H1 (cell line): ENCODE measurements around the gene PPP6C. TPM values are rescaled to one million over a fixed set of nuclear protein-coding genes. Genes with fewer than 3 reads are reported as not detected.

Experiments used
- CTCF ChIA-PET: fragments of 300-600 bp; sonication (Branson Sonifier 250); formaldehyde crosslinking; loops from one replicate; lab custom pipeline; 2021; ENCODE audit not compliant: partially characterized antibody; lab: Charles Lee
- POLR2A ChIA-PET: fragments of 300-600 bp; sonication (Branson Sonifier 250); formaldehyde crosslinking; loops from one replicate; lab custom pipeline; 2021; ENCODE audit warnings: inconsistent platforms; ENCODE audit not compliant: partially characterized antibody; lab: Charles Lee
- DNase-seq, 2 experiments: peaks; one replicate each; pipeline versions ENCODE4 v3.0.0 to v3.0.0-alpha.2; 2010 to 2022; ENCODE audit warnings: low spot score in 2 of 2, low read depth in 1 of 2, mixed read lengths in 1 of 2
- FAIRE-seq: peaks from 2 replicates; lab custom pipeline; 2011; peaks lifted over from hg19 to GRCh38; lab: Jason Lieb, UNC
- H2AFZ ChIP-seq: 2 replicates; pipeline ENCODE4 v1.8.1; 2012; ENCODE audit warnings: low read length, inconsistent platforms
- H2AK5ac ChIP-seq: 2 replicates; pipeline ENCODE4 v1.6.1; 2013; ENCODE audit warnings: low read depth, low read length
- H2BK120ac ChIP-seq: replicated peaks from 2 replicates; pipeline ENCODE3; 2013; ENCODE audit warnings: low read depth, low read length, inconsistent platforms
- H2BK12ac ChIP-seq: 2 replicates; pipeline ENCODE4 v1.6.1; 2013; ENCODE audit warnings: low read depth, low read length
- H2BK15ac ChIP-seq: 2 replicates; pipeline ENCODE4 v1.6.1; 2013; ENCODE audit warnings: low read length
- H2BK20ac ChIP-seq: 2 replicates; pipeline ENCODE4 v1.6.1; 2013; ENCODE audit warnings: low read length
- H2BK5ac ChIP-seq: 2 replicates; pipeline ENCODE4 v1.6.1; 2013; ENCODE audit warnings: low read depth, low read length
- H3K14ac ChIP-seq: 2 replicates; pipeline ENCODE4 v1.6.1; 2013; ENCODE audit warnings: inconsistent platforms; ENCODE audit not compliant: insufficient read length
- H3K18ac ChIP-seq: 2 replicates; pipeline ENCODE4 v1.6.1; 2013; ENCODE audit warnings: low read length; ENCODE audit errors: extremely low read depth
- H3K23ac ChIP-seq: 2 replicates; pipeline ENCODE4 v1.6.1; 2013; ENCODE audit warnings: inconsistent platforms; ENCODE audit not compliant: insufficient read length
- H3K23me2 ChIP-seq: 2 replicates; pipeline ENCODE4 v1.6.1; 2013; ENCODE audit warnings: low read depth, low read length
- H3K27ac ChIP-seq: 2 replicates; pipeline ENCODE4 v1.6.1; 2011; ENCODE audit warnings: low read depth, low read length, inconsistent platforms
- H3K27me3 ChIP-seq, 4 experiments: replicated peaks in 1 of 4; 1 replicate in 1 of 4; 2 replicates in 3 of 4; pipeline versions ENCODE4 v1.6.1 to v1.8.1; 2011 to 2013; ENCODE audit warnings: low read length in 3 of 4, mild to moderate bottlenecking in 3 of 4, inconsistent platforms in 2 of 4, mixed read lengths in 2 of 4, moderate library complexity in 1 of 4; ENCODE audit not compliant: control insufficient read depth in 3 of 4, insufficient read depth in 3 of 4; ENCODE audit errors: extremely low read depth in 1 of 4
- H3K36me3 ChIP-seq, 4 experiments: 2 replicates each; pipeline versions ENCODE4 v1.6.1 to v1.8.1; 2011 to 2013; ENCODE audit warnings: mild to moderate bottlenecking in 4 of 4, low read length in 3 of 4, moderate library complexity in 2 of 4, control low read depth in 1 of 4, inconsistent platforms in 1 of 4; ENCODE audit not compliant: insufficient read depth in 4 of 4, control insufficient read depth in 2 of 4
- H3K4ac ChIP-seq: replicated peaks from 2 replicates; pipeline ENCODE3; 2013; ENCODE audit warnings: low read length, low read depth, mixed read lengths, inconsistent platforms; ENCODE audit not compliant: insufficient read length
- H3K4me1 ChIP-seq, 4 experiments: replicated peaks in 1 of 4; 1 replicate in 1 of 4; 2 replicates in 3 of 4; pipeline versions ENCODE4 v1.6.1 to v1.8.1; 2011 to 2013; ENCODE audit warnings: low read length in 3 of 4, inconsistent platforms in 2 of 4, mixed read lengths in 1 of 4; ENCODE audit not compliant: insufficient read depth in 4 of 4, control insufficient read depth in 3 of 4
- H3K4me2 ChIP-seq, 2 experiments: 2 replicates each; pipeline versions ENCODE4 v1.6.1 to v1.8.1; 2011 to 2013; ENCODE audit warnings: low read depth in 2 of 2, low read length in 2 of 2, control low read depth in 1 of 2, inconsistent platforms in 1 of 2, mild to moderate bottlenecking in 1 of 2; ENCODE audit not compliant: insufficient read depth in 1 of 2
- H3K4me3 ChIP-seq, 4 experiments: fragments of 200-600, 300-600 bp in 1 of 4; sonication (generic), shearing (Covaris generic), sonication (Bioruptor Twin) in 1 of 4; 2 replicates each; pipeline versions ENCODE4 v1.5.1 to v1.8.1; 2011 to 2016; ENCODE audit warnings: low read length in 4 of 4, low read depth in 3 of 4, control low read depth in 2 of 4, inconsistent platforms in 2 of 4, mild to moderate bottlenecking in 2 of 4, mixed read lengths in 1 of 4, moderate library complexity in 1 of 4; ENCODE audit not compliant: insufficient read depth in 2 of 4; ENCODE audit errors: extremely low read depth in 1 of 4
- H3K56ac ChIP-seq: replicated peaks from 2 replicates; pipeline ENCODE3; 2013; ENCODE audit warnings: low read depth, mild to moderate bottlenecking, mixed read lengths, low read length, inconsistent platforms; ENCODE audit not compliant: insufficient read length
- H3K79me1 ChIP-seq: 2 replicates; pipeline ENCODE4 v1.6.1; 2013; ENCODE audit warnings: low read depth, low read length, control low read depth
- H3K79me2 ChIP-seq, 2 experiments: 2 replicates each; pipeline versions ENCODE4 v1.6.1 to v1.8.1; 2012 to 2013; ENCODE audit warnings: low read length in 2 of 2, mild to moderate bottlenecking in 2 of 2, inconsistent platforms in 1 of 2; ENCODE audit not compliant: insufficient read depth in 2 of 2, control insufficient read depth in 1 of 2
- H3K9ac ChIP-seq, 4 experiments: replicated peaks in 1 of 4; 1 replicate in 1 of 4; 2 replicates in 3 of 4; pipeline versions ENCODE4 v1.6.1 to v1.8.1; 2011 to 2013; ENCODE audit warnings: low read depth in 3 of 4, low read length in 3 of 4, control low read depth in 2 of 4, mild to moderate bottlenecking in 2 of 4, moderate library complexity in 2 of 4, inconsistent platforms in 1 of 4; ENCODE audit errors: extremely low read depth in 1 of 4
- H3K9me3 ChIP-seq, 2 experiments: 2 replicates each; pipeline versions ENCODE4 v1.6.1 to v1.8.1; 2012 to 2013; ENCODE audit warnings: mild to moderate bottlenecking in 2 of 2, moderate library complexity in 2 of 2, control low read depth in 1 of 2, inconsistent platforms in 1 of 2, low read depth in 1 of 2, low read length in 1 of 2, mixed read lengths in 1 of 2; ENCODE audit not compliant: insufficient read depth in 2 of 2
- H4K20me1 ChIP-seq, 2 experiments: replicated peaks in 1 of 2; 2 replicates each; pipeline versions ENCODE3 to v1.8.1; 2011 to 2013; ENCODE audit warnings: inconsistent platforms in 2 of 2, low read length in 2 of 2, mild to moderate bottlenecking in 1 of 2; ENCODE audit not compliant: insufficient read depth in 2 of 2, control insufficient read depth in 1 of 2
- H4K5ac ChIP-seq: 2 replicates; pipeline ENCODE4 v1.6.1; 2013; ENCODE audit warnings: low read length, low read depth, mixed read lengths, inconsistent platforms; ENCODE audit not compliant: insufficient read length
- H4K8ac ChIP-seq: 2 replicates; pipeline ENCODE4 v1.8.0; 2013; ENCODE audit warnings: mild to moderate bottlenecking, moderate library complexity, low read length, inconsistent platforms; ENCODE audit not compliant: insufficient read depth; ENCODE audit errors: extremely low read depth
- H4K91ac ChIP-seq: replicated peaks from 2 replicates; pipeline ENCODE3; 2013; ENCODE audit warnings: low read length, mixed read lengths, inconsistent platforms; ENCODE audit not compliant: insufficient read length
- HDAC6 ChIP-seq: IDR thresholded peaks from one replicate; pipeline ENCODE4 v1.7.1; 2012; ENCODE audit warnings: low read depth, mild to moderate bottlenecking, inconsistent platforms, low read length, moderate library complexity
- POLR2A ChIP-seq, 2 experiments: IDR thresholded peaks; 1 replicate in 1 of 2; 2 replicates in 1 of 2; pipeline ENCODE4 v1.6.1; 2011; ENCODE audit warnings: low read depth in 2 of 2, low read length in 2 of 2, mild to moderate bottlenecking in 2 of 2; ENCODE audit errors: control extremely low read depth in 1 of 2
- POLR2AphosphoS5 ChIP-seq: IDR thresholded peaks from 2 replicates; pipeline ENCODE4 v1.6.1; 2011; ENCODE audit warnings: low read depth, low read length
- TAF7 ChIP-seq: optimal IDR thresholded peaks from 2 replicates; pipeline ENCODE3; 2011; ENCODE audit warnings: low read depth, mild to moderate bottlenecking, inconsistent platforms, low read length, moderate library complexity, borderline replicate concordance
- WGBS, 2 experiments: shearing (Covaris generic) in 1 of 2; methylation state at CpG; one replicate each; pipeline versions ENCODE4 v1.1.6 to v1.1.7; 2013 to 2015; ENCODE audit warnings: low lambda C conversion rate in 2 of 2, mixed read lengths in 2 of 2, inconsistent platforms in 1 of 2, low coverage in 1 of 2, missing lambda C conversion rate in 1 of 2; ENCODE audit not compliant: insufficient replicate concordance in 2 of 2, insufficient coverage in 1 of 2, insufficient read length in 1 of 2; ENCODE audit errors: extremely low coverage in 1 of 2, missing lambda C conversion rate in 1 of 2; 5-methylcytosine and 5-hydroxymethylcytosine counted together
- polyA plus RNA-seq, 7 experiments: library from polyadenylated mRNA; depleted of rRNA in 3 of 7; stranded (reverse) in 5 of 7; unstranded in 2 of 7; fragments of >200 nt in 5 of 7; fragments of 200-250 nt in 2 of 7; gene quantifications; 1 replicate in 5 of 7; 2 replicates in 1 of 7; 4 replicates in 1 of 7; pipeline versions ENCODE4 v1.2.1 to v1.2.3, GENCODE V29; 2011 to 2013; ENCODE audit warnings: missing spikeins in 2 of 7, mixed read lengths in 2 of 7
- total RNA-seq: library from RNA; stranded (reverse); fragmentation: NEBNext Ultra II Directional; extraction: Animal tissue kit (Norgen Biotek cat#: 25700); gene quantifications from 2 replicates; pipeline ENCODE4 v1.2.1, GENCODE V29; 2021
- TF ChIP-seq, protein P1 (sequence below): IDR thresholded peaks from 2 replicates; pipeline ENCODE4 v1.6.1; 2012; ENCODE audit warnings: low read length, inconsistent platforms

PPP6C gene
- total and polyA plus RNA-seq, 2 of the 8 experiments (the other 6 are each of a cell fraction or from before 2014, with no cell fraction given): 22.8 to 52.3 TPM

DNA sequence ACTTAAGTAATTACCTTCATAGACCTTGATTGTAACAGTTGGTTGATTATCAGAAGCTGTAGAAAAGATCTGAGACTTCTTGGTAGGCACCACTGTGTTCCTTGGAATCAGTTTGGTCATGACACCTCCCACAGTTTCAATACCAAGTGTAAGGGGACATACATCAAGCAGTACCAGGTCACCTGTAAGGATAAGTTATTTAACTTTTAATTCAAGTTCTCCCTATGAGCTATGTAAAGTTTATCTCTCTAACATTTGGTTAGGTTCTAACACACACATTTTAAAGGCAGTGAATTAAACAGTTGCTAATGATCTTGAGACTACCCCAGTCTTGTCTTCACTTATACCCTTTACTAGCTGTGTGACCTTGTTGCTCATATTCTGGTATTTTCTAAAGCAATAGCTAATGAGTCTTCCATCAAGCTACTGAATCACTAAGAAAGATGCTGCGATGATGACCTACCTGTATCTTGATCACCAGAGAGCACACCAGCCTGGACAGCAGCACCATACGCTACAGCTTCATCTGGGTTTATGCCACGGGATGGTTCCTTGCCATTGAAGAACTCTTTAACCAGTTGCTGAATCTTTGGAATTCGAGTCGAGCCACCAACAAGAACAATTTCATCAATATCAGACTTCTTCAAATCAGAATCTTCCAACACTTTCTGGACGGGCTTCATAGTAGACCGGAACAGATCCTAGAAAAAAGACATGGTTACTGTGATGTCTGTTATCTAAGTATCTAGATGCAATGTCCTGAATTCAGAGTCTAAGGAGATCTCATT lies 48.7 kb upstream of the PPP6C start:
- H2BK15ac ChIP-seq: no peak overlapping the region
- H4K91ac ChIP-seq: no peak overlapping the region
- POLR2A ChIA-PET: interaction anchor here (0.9 to 1.7 kb wide), 4 partner anchors 10 to 134 kb away, joined by 3 to 7 read pairs (median 4); partner anchors contain the start of gene RABEPK
- no peak overlapping the region for H3K18ac ChIP-seq
- no peak overlapping the region for H3K14ac ChIP-seq
- no peak overlapping the region; a peak in 1 of 7 replicates for H3K9ac ChIP-seq
- no peak overlapping the region for H3K56ac ChIP-seq
- peak overlapping the region in 1 of 4 experiments; percentile 75; a peak in 2 of 8 replicates for H3K4me3 ChIP-seq
- no peaks in the 10 kb centered on the region for H3K9me3 ChIP-seq
- TF ChIP-seq POLR2A (IDR thresholded peaks at IDR 0.05; ENCODE audit: control extremely low read depth in 1 of 2, low read depth in 2 of 2, low read length in 2 of 2): peak in 1 of 2 experiments; percentile 43; a peak in 1 of 3 replicates
- no peak for TF ChIP-seq HDAC6
- TF ChIP-seq, protein P1, sequence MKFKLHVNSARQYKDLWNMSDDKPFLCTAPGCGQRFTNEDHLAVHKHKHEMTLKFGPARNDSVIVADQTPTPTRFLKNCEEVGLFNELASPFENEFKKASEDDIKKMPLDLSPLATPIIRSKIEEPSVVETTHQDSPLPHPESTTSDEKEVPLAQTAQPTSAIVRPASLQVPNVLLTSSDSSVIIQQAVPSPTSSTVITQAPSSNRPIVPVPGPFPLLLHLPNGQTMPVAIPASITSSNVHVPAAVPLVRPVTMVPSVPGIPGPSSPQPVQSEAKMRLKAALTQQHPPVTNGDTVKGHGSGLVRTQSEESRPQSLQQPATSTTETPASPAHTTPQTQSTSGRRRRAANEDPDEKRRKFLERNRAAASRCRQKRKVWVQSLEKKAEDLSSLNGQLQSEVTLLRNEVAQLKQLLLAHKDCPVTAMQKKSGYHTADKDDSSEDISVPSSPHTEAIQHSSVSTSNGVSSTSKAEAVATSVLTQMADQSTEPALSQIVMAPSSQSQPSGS: no peak
- no peak for TF ChIP-seq TAF7
- TF ChIP-seq POLR2AphosphoS5: peak; percentile 22; the same call in 1 of the 2 replicates
- TF ChIP-seq, all 59 proteins: peak for 2
- Histone ChIP-seq H2AK5ac (no peak overlapping the region), H3K36me3 (peaks cover 23 to 61% (median 43%) of the 10 kb centered on the region in 4 experiments), H4K20me1 (peaks cover 0 to 17% of the 10 kb centered on the region in 2 experiments), H2BK5ac (no peak overlapping the region), H2AFZ (no peak overlapping the region), H2BK12ac (no peak overlapping the region), H2BK20ac (no peak overlapping the region), H3K23me2 (peaks cover 9% of the 10 kb centered on the region; the same call in 1 of the 2 replicates), H3K27ac (no peak overlapping the region), H2BK120ac (no peak overlapping the region), H3K27me3 (peaks cover 0 to 2% (median 0%) of the 10 kb centered on the region in 4 experiments; a peak in 1 of 7 replicates), H3K4ac (no peak overlapping the region), H3K4me1 (peaks cover 0 to 6% (median under 1%) of the 10 kb centered on the region in 4 experiments; a peak in 1 of 7 replicates), H3K23ac (no peak overlapping the region), H3K4me2 (peak overlapping the region in 1 of 2 experiments; percentile 14; a peak in 2 of 4 replicates), H4K8ac (no peak overlapping the region), H4K5ac (no peak overlapping the region), H3K79me1 (0 out of 2 replicates have a peak, but pooled peaks cover 3% of the 10 kb centered on the region), H3K79me2 (peaks cover 7 to 33% of the 10 kb centered on the region in 2 experiments)
- DNase-seq (no peak), FAIRE-seq (no peak)
- CTCF ChIA-PET: interaction anchor here (0.6 to 0.8 kb wide), 2 partner anchors 35 to 118 kb away, joined by 3 read pairs; no protein-coding TSS in a partner anchor
- WGBS, 2 experiments: 90% methylated on average over 7 of the region's 7 CpGs; no CpG with 5 or more reads in 1 of the 2 experiments
